GM23338 (cell line): Measurements from ENCODE around the gene TIMM29. TPM values are rescaled to one million over a fixed set of nuclear protein-coding genes. Genes with fewer than 3 reads are reported as not detected.

Source experiments
- ATAC-seq: fragments of 200-7000 bp; cut with Tn5 transposase; 3 replicates; pipeline ENCODE4 v1.9.1; 2020
- DNase-seq: peaks from one replicate; pipeline ENCODE4 v3.0.0-alpha.2; 2015; ENCODE audit warnings: low spot score
- H2AFZ ChIP-seq: fragments of 200-600 bp; sonication (generic); 2 replicates; pipeline ENCODE4 v1.8.0; 2016; ENCODE audit warnings: antibody characterized with exemption, mild to moderate bottlenecking, moderate library complexity
- H3F3A ChIP-seq: fragments of 200-600 bp; sonication (generic); replicated peaks from 2 replicates; pipeline ENCODE4 v1.8.0; 2017; ENCODE audit warnings: antibody characterized with exemption, mixed run types, low read depth
- H3K27ac ChIP-seq: fragments of 200-600 bp; sonication (generic); 2 replicates; pipeline ENCODE4 v1.6.1; 2016; ENCODE audit warnings: low read depth
- H3K27me3 ChIP-seq: fragments of 200-600 bp; sonication (generic); 2 replicates; pipeline ENCODE4 v1.8.0; 2016; ENCODE audit warnings: mild to moderate bottlenecking, mixed run types, moderate library complexity; ENCODE audit not compliant: insufficient read depth
- H3K36me3 ChIP-seq: fragments of 200-600 bp; sonication (generic); 2 replicates; pipeline ENCODE4 v1.8.0; 2016; ENCODE audit warnings: mild to moderate bottlenecking; ENCODE audit not compliant: insufficient read depth
- H3K4me1 ChIP-seq: fragments of 200-600 bp; sonication (generic); 2 replicates; pipeline ENCODE4 v1.8.0; 2016; ENCODE audit warnings: mild to moderate bottlenecking, moderate library complexity; ENCODE audit not compliant: insufficient read depth
- H3K4me2 ChIP-seq: fragments of 200-600 bp; sonication (generic); 2 replicates; pipeline ENCODE4 v1.7.1; 2017; ENCODE audit warnings: mixed run types
- H3K4me3 ChIP-seq: fragments of 200-600 bp; sonication (generic); 2 replicates; pipeline ENCODE4 v1.6.1; 2016; ENCODE audit warnings: mixed run types
- H3K79me2 ChIP-seq: fragments of 200-600 bp; sonication (generic); replicated peaks from 2 replicates; pipeline ENCODE4 v1.8.0; 2017; ENCODE audit warnings: mild to moderate bottlenecking; ENCODE audit not compliant: insufficient read depth
- H3K9me2 ChIP-seq: fragments of 200-600 bp; sonication (generic); 2 replicates; pipeline ENCODE4 v1.8.0; 2017; ENCODE audit not compliant: insufficient read depth
- H4K20me1 ChIP-seq: fragments of 200-600 bp; sonication (generic); replicated peaks from 2 replicates; pipeline ENCODE4 v1.8.0; 2017; ENCODE audit warnings: mild to moderate bottlenecking; ENCODE audit not compliant: insufficient read depth
- H3K27ac Mint-ChIP-seq: 2 replicates; pipeline ENCODE4 v1.8.0; 2020; ENCODE audit warnings: inconsistent platforms, mild to moderate bottlenecking, moderate library complexity, mixed read lengths
- H3K27me3 Mint-ChIP-seq: 3 replicates; pipeline ENCODE4 v1.8.0; 2022; ENCODE audit warnings: low read depth, mild to moderate bottlenecking, moderate library complexity, mixed read lengths, inconsistent platforms; ENCODE audit not compliant: insufficient read depth, poor library complexity
- H3K36me3 Mint-ChIP-seq: 3 replicates; pipeline ENCODE4 v1.8.0; 2021; ENCODE audit warnings: low read depth, mild to moderate bottlenecking, inconsistent platforms, moderate library complexity, mixed read lengths
- H3K4me1 Mint-ChIP-seq: 3 replicates; pipeline ENCODE4 v1.8.0; 2020; ENCODE audit warnings: mild to moderate bottlenecking, inconsistent platforms, mixed read lengths
- H3K4me3 Mint-ChIP-seq: 3 replicates; pipeline ENCODE4 v1.8.0; 2021; ENCODE audit warnings: moderate library complexity, mild to moderate bottlenecking, inconsistent platforms, mixed read lengths
- H3K9me3 Mint-ChIP-seq: 3 replicates; pipeline ENCODE4 v1.8.0; 2020; ENCODE audit warnings: moderate library complexity, mild to moderate bottlenecking, inconsistent platforms, mixed read lengths
- CREB1 ChIP-seq: fragments of 250-450 bp; sonication (Bioruptor Pico); IDR thresholded peaks from 2 replicates; pipeline ENCODE4 v1.5.0; 2020; ENCODE audit warnings: low read depth, mild to moderate bottlenecking, moderate library complexity
- ETS1 ChIP-seq: IDR thresholded peaks from 2 replicates; pipeline ENCODE4 v1.6.1; 2016; ENCODE audit warnings: antibody characterized with exemption
- JUNB ChIP-seq: IDR thresholded peaks from one replicate; pipeline ENCODE4 v1.6.1; 2016; ENCODE audit warnings: antibody characterized with exemption; ENCODE audit not compliant: unreplicated experiment
- NANOG ChIP-seq: IDR thresholded peaks from 2 replicates; pipeline ENCODE4 v1.6.1; 2016; ENCODE audit warnings: antibody characterized with exemption, borderline replicate concordance
- ZNF114 ChIP-seq: fragments of 250-450 bp; sonication (Bioruptor Pico); IDR thresholded peaks from 2 replicates; pipeline ENCODE4 v1.5.0; 2020; ENCODE audit warnings: mild to moderate bottlenecking, moderate library complexity
- ZNF331 ChIP-seq: fragments of 250-450 bp; sonication (Bioruptor Pico); IDR thresholded peaks from 2 replicates; pipeline ENCODE4 v1.5.0; 2020; ENCODE audit warnings: low read depth, mild to moderate bottlenecking, moderate library complexity
- ZNF462 ChIP-seq: fragments of 250-450 bp; sonication (Bioruptor Pico); IDR thresholded peaks from 2 replicates; pipeline ENCODE4 v1.5.0; 2020; ENCODE audit warnings: mild to moderate bottlenecking, moderate library complexity
- polyA plus RNA-seq: library from polyadenylated mRNA; unstranded; fragments of >200 nt; fragmentation: Nextera tagmentation; extraction: Ambion mirVana; gene quantifications from 2 replicates; pipeline ENCODE4 v1.2.1, GENCODE V29; 2016
- total RNA-seq: library from RNA; depleted of rRNA; stranded (reverse); fragments of >200 nt; shearing (Covaris generic); gene quantifications from 2 replicates; pipeline ENCODE4 v1.2.3, GENCODE V29; 2014
- TF ChIP-seq, protein P1 (sequence below), 2 experiments: fragments of 200-600 bp in 1 of 2; sonication (generic) in 1 of 2; conservative IDR thresholded peaks; 2 replicates each; pipeline versions ENCODE4 v1.5.1 to v1.6.1; 2016 to 2017; ENCODE audit warnings: antibody characterized with exemption in 2 of 2, low read depth in 2 of 2, mild to moderate bottlenecking in 2 of 2, moderate library complexity in 1 of 2

Gene TIMM29
- total and polyA plus RNA-seq, 2 experiments from 2014 or later = 24.1 to 60.7 TPM

GRCh38 chr19:10964903-10965302, 36.3 kb downstream of the TIMM29 start:
- ATAC-seq (no peak), DNase-seq (no peak)
- H3K27me3 ChIP-seq = no peaks in the 10 kb centered on the region
- no peak overlapping the region for H3K4me2 ChIP-seq
- Mint-ChIP-seq H3K27me3 (peaks cover 15% of the 10 kb centered on the region), H3K36me3 (peaks cover 33% of the 10 kb centered on the region), H3K4me1 (peaks cover 47% of the 10 kb centered on the region), H3K27ac (no peak overlapping the region; the same call in 1 of the 2 replicates), H3K4me3 (no peak overlapping the region), H3K9me3 (no peaks in the 10 kb centered on the region)
- H3K4me1 ChIP-seq = peaks cover 27% of the 10 kb centered on the region; the same call in 1 of the 2 replicates
- 0 out of 2 replicates have a peak overlapping the region, but pooled peaks have one; percentile 36 for H3K27ac ChIP-seq
- peak overlapping the region; percentile 13; the same call in 1 of the 2 replicates for H3K4me3 ChIP-seq
- 0 out of 2 replicates have a peak, but pooled peaks cover 9% of the 10 kb centered on the region for H3F3A ChIP-seq
- H3K9me2 ChIP-seq = no peaks in the 10 kb centered on the region
- H4K20me1 ChIP-seq = peaks cover 55% of the 10 kb centered on the region
- TF ChIP-seq, protein P1, sequence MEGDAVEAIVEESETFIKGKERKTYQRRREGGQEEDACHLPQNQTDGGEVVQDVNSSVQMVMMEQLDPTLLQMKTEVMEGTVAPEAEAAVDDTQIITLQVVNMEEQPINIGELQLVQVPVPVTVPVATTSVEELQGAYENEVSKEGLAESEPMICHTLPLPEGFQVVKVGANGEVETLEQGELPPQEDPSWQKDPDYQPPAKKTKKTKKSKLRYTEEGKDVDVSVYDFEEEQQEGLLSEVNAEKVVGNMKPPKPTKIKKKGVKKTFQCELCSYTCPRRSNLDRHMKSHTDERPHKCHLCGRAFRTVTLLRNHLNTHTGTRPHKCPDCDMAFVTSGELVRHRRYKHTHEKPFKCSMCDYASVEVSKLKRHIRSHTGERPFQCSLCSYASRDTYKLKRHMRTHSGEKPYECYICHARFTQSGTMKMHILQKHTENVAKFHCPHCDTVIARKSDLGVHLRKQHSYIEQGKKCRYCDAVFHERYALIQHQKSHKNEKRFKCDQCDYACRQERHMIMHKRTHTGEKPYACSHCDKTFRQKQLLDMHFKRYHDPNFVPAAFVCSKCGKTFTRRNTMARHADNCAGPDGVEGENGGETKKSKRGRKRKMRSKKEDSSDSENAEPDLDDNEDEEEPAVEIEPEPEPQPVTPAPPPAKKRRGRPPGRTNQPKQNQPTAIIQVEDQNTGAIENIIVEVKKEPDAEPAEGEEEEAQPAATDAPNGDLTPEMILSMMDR (conservative IDR thresholded peaks at IDR 0.05; ENCODE audit: low read depth in 2 of 2) = peak; percentile 33 to 49
- TF ChIP-seq ZNF114 (CRISPR knock-in tag) (no peak), CREB1 (CRISPR knock-in tag) (no peak)
- no peak overlapping the region for H2AFZ ChIP-seq
- H3K79me2 ChIP-seq = peaks cover 86% of the 10 kb centered on the region
- no peaks in the 10 kb centered on the region; the same call in 1 of the 2 replicates for H3K36me3 ChIP-seq

GRCh38 chr19:10965398-10965797, 36.8 kb downstream of the TIMM29 start:
- peak overlapping the region; percentile 52; the same call in 1 of the 2 replicates for H3K27ac Mint-ChIP-seq
- H3K9me3 Mint-ChIP-seq = no peaks in the 10 kb centered on the region
- peaks cover 27% of the 10 kb centered on the region; the same call in 1 of the 2 replicates for H3K4me1 ChIP-seq
- no peak overlapping the region for H2AFZ ChIP-seq
- no peak overlapping the region for H3K4me2 ChIP-seq
- H3K36me3 Mint-ChIP-seq = peaks cover 33% of the 10 kb centered on the region
- H3K79me2 ChIP-seq = peaks cover 91% of the 10 kb centered on the region
- ATAC-seq (no peak), DNase-seq (no peak)
- no peaks in the 10 kb centered on the region for H3K27me3 ChIP-seq
- 0 out of 2 replicates have a peak overlapping the region, but pooled peaks have one; percentile 36 for H3K27ac ChIP-seq
- no peaks in the 10 kb centered on the region; the same call in 1 of the 2 replicates for H3K36me3 ChIP-seq
- no peak overlapping the region; the same call in 2 of the 3 replicates for H3K4me3 Mint-ChIP-seq
- no peak overlapping the region; the same call in 1 of the 2 replicates for H3K4me3 ChIP-seq
- no peaks in the 10 kb centered on the region for H3K9me2 ChIP-seq
- H3F3A ChIP-seq = 0 out of 2 replicates have a peak, but pooled peaks cover 6% of the 10 kb centered on the region
- H3K27me3 Mint-ChIP-seq = peaks cover 13% of the 10 kb centered on the region
- peaks cover 47% of the 10 kb centered on the region for H3K4me1 Mint-ChIP-seq
- H4K20me1 ChIP-seq = peaks cover 55% of the 10 kb centered on the region
- TF ChIP-seq NANOG (no peak), ZNF114 (CRISPR knock-in tag) (no peak), JUNB (no peak), ETS1 (no peak), ZNF462 (no peak), ZNF331 (CRISPR knock-in tag) (no peak)
